Measurements from ENCODE around the gene SUMF1.

DNA sequence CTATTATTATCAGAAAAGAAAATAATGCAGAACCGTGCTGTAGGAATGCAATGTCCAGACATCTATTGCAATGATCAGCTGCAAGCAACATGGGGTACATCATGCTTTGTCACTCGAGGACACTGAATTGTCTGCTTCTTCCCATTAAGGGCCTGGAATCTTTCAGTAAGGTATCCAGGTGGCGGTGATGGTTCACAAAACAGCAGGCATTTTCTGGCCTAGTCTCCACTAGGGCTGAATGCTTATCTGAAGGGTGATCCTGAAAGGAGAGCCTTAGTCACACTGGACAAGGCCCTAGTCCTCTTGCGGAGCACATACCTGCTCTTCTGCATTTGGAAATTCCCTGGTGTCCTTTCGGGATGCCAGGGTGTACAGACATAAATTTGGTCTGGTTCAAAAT, 47.3 kb upstream of the SUMF1 start:
- no peak for TF ChIP-seq POLR2A (IDR thresholded peaks at IDR 0.05; ENCODE audit: low read depth, low read length)
- TF ChIP-seq POLR2AphosphoS5 (IDR thresholded peaks at IDR 0.05; ENCODE audit: low read depth, low read length) = no peak
- no peak for TF ChIP-seq TAF1 (IDR thresholded peaks at IDR 0.05; ENCODE audit: borderline replicate concordance, low read depth, low read length)
